Mammary epithelial cell (primary cell): ENCODE results near the gene RAB17.

Experiments
- EZH2 ChIP-seq: IDR thresholded peaks from 2 replicates; pipeline ENCODE4 v1.6.1; 2012; ENCODE audit warnings: low read length, inconsistent platforms, borderline replicate concordance
- TF ChIP-seq, protein P1 (sequence below), 2 donors: IDR thresholded peaks in 1 of 2; conservative IDR thresholded peaks in 1 of 2; 2 replicates each; pipeline ENCODE4 v1.5.1; 2011 to 2012; ENCODE audit warnings: inconsistent platforms in 2 of 2, low read length in 2 of 2, mild to moderate bottlenecking in 2 of 2, control low read depth in 1 of 2, low read depth in 1 of 2; ENCODE audit not compliant: insufficient read depth in 1 of 2; ENCODE audit errors: extremely low read depth in 1 of 2

- TF ChIP-seq, protein P1, sequence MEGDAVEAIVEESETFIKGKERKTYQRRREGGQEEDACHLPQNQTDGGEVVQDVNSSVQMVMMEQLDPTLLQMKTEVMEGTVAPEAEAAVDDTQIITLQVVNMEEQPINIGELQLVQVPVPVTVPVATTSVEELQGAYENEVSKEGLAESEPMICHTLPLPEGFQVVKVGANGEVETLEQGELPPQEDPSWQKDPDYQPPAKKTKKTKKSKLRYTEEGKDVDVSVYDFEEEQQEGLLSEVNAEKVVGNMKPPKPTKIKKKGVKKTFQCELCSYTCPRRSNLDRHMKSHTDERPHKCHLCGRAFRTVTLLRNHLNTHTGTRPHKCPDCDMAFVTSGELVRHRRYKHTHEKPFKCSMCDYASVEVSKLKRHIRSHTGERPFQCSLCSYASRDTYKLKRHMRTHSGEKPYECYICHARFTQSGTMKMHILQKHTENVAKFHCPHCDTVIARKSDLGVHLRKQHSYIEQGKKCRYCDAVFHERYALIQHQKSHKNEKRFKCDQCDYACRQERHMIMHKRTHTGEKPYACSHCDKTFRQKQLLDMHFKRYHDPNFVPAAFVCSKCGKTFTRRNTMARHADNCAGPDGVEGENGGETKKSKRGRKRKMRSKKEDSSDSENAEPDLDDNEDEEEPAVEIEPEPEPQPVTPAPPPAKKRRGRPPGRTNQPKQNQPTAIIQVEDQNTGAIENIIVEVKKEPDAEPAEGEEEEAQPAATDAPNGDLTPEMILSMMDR (conservative IDR thresholded peaks at IDR 0.05 in 1 of 2, IDR thresholded peaks at IDR 0.05 in 1 of 2; ENCODE audit: extremely low read depth in 1 of 2, insufficient read depth in 1 of 2, low read depth in 1 of 2, low read length in 2 of 2), result no peak
- TF ChIP-seq EZH2, result no peak
Measured at GRCh38 chr2:237536083-237536415, 54.5 kb downstream of the RAB17 start.
